C4-2B (cell line): Measurements from ENCODE around the gene GPATCH3.

ENCODE experiments used
- CTCF ChIP-seq: fragments of 450-650 bp; conservative IDR thresholded peaks from 2 replicates; pipeline ENCODE4 v1.5.1; 2017; ENCODE audit warnings: mild to moderate bottlenecking
- ZFX ChIP-seq: fragments of 450-650 bp; IDR thresholded peaks from 2 replicates; pipeline ENCODE4 v1.6.1; 2017

GRCh38 chr1:26863685-26864077, 36.6 kb downstream of the GPATCH3 start:
- TF ChIP-seq CTCF (no peak), ZFX (no peak)
